ENCODE measurements around the gene LGR5. TPM values are rescaled to one million over a fixed set of nuclear protein-coding genes. Genes with fewer than 3 reads are reported as not detected.
"Not testable (repeated sequence)": the region's sequence is repeated elsewhere in the genome, so short reads cannot be mapped to it uniquely, and the experiment has no call there.

LGR5 gene
- total RNA-seq, 1 donor from 2014 or later, result 0.67 TPM

DNA sequence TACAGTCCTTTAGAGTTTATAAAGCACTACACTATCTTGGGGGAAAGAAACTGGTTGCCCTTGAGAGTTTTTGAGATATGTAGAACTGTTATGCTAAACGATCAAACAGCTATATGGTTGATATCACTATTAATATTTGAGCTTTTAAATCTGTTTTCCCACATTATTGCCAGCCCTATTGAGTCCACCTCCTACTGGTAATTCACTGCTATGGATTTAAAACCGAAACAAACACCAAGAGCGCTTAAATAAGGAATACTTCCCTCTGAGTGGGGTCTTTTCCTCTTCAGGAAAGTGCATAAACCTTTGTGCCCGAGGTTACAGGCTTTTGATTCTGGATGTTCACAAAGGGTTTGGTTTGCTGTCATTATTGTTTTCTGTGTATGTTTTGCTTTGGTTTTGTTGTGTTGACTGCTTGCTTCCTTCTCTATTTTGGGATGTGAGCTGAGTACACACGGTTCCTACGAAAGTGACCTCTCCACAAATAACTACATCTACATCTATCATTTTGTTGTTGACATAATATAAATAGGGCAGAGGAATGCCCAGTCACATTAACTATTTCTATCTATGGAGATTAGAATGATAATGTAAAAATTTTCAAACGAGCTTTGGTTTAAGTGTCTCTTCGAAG is 44.8 kb downstream of the LGR5 start:
- TF ChIP-seq, protein P1, sequence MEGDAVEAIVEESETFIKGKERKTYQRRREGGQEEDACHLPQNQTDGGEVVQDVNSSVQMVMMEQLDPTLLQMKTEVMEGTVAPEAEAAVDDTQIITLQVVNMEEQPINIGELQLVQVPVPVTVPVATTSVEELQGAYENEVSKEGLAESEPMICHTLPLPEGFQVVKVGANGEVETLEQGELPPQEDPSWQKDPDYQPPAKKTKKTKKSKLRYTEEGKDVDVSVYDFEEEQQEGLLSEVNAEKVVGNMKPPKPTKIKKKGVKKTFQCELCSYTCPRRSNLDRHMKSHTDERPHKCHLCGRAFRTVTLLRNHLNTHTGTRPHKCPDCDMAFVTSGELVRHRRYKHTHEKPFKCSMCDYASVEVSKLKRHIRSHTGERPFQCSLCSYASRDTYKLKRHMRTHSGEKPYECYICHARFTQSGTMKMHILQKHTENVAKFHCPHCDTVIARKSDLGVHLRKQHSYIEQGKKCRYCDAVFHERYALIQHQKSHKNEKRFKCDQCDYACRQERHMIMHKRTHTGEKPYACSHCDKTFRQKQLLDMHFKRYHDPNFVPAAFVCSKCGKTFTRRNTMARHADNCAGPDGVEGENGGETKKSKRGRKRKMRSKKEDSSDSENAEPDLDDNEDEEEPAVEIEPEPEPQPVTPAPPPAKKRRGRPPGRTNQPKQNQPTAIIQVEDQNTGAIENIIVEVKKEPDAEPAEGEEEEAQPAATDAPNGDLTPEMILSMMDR (IDR thresholded peaks at IDR 0.05; ENCODE audit: unreplicated experiment), result no peak
- Mint-ChIP-seq H3K27me3 (peaks cover 2% of the 10 kb centered on the region), H3K36me3 (ENCODE audit: insufficient read depth) (no peaks in the 10 kb centered on the region), H3K4me1 (ENCODE audit: low read depth) (no peaks in the 10 kb centered on the region), H3K4me3 (ENCODE audit: low read depth) (no peak overlapping the region), H3K9me3 (ENCODE audit: low read depth) (peaks cover 6% of the 10 kb centered on the region), H3K27ac (no peak overlapping the region)
- no peak for DNase-seq (ENCODE audit: low spot score, unreplicated experiment)

DNA sequence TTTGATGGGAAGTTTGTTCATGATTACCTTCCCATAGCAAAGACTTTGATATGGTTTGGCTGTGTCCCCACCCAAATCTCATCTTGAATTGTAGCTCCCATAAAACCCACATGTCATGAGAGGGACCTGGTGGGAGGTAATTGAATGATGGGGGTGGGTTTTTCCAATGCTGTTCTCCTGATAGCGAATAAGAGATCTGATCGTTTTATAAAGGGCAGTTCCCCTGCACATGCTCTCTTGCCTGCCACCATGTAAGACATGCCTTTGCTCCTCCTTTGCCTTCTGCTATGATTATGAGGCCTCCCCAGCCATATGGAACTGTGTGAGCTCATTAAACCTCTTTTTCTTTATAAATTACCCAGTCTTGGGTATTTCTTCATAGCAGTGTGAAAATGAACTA is 51.2 kb downstream of the LGR5 start:
- peaks cover 14% of the 10 kb centered on the region for H3K9me3 Mint-ChIP-seq (ENCODE audit: low read depth)
- DNase-seq (ENCODE audit: low spot score, unreplicated experiment); H3K4me1 Mint-ChIP-seq (ENCODE audit: low read depth); H3K27ac Mint-ChIP-seq; H3K36me3 Mint-ChIP-seq (ENCODE audit: insufficient read depth); H3K4me3 Mint-ChIP-seq (ENCODE audit: low read depth); H3K27me3 Mint-ChIP-seq: not testable (repeated sequence)

DNA sequence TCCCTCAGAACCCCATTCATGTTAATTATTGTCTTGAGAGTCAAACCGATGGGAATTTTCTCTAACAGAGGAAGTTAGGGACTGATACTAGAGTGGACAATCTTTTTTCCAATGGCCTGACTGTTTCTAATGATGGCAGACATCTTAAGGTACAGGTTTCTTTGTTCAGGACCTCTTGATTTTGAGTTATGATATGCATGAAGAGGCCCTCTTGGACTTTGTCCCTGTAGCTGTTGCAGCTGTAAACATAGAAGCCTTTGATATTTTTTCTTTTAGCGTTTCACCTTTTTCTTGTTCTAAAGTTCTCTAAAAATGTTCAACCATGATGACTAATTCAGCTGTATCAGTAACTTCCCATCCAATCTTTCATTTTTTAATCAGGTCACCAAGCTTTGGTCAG is 53.0 kb downstream of the LGR5 start:
- Mint-ChIP-seq H3K4me1 (ENCODE audit: low read depth) (no peaks in the 10 kb centered on the region), H3K4me3 (ENCODE audit: low read depth) (no peak overlapping the region), H3K27me3 (no peaks in the 10 kb centered on the region), H3K9me3 (ENCODE audit: low read depth) (peaks cover 14% of the 10 kb centered on the region), H3K36me3 (ENCODE audit: insufficient read depth) (no peaks in the 10 kb centered on the region), H3K27ac (no peak overlapping the region)
- no peak for DNase-seq (ENCODE audit: low spot score, unreplicated experiment)
- TF ChIP-seq, protein P1 (IDR thresholded peaks at IDR 0.05; ENCODE audit: unreplicated experiment), result no peak

DNA sequence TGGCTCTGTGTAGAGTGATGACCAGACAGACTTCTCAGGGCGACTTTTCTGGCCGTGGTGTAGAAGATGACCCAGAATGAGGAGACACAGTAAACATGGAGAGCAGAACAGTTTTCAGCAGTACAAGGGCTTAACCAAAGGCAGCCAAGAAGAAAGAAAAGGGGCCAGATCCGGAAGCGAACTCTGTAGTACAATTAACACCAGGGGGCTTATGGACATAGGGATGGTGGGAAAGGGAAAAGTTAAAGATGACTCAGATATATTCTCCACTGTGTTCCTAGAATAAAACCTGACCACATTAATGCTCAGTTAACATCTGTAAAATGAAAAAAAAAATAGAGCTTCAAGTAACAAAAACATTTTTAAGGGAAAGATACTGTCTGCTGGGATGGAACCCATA is 60.2 kb downstream of the LGR5 start:
- Mint-ChIP-seq H3K9me3 (ENCODE audit: low read depth) (peaks cover 4% of the 10 kb centered on the region), H3K27ac (no peak overlapping the region), H3K4me1 (ENCODE audit: low read depth) (peaks cover 3% of the 10 kb centered on the region), H3K4me3 (ENCODE audit: low read depth) (no peak overlapping the region), H3K27me3 (no peaks in the 10 kb centered on the region), H3K36me3 (ENCODE audit: insufficient read depth) (no peaks in the 10 kb centered on the region)
- DNase-seq (ENCODE audit: low spot score, unreplicated experiment), result no peak
- TF ChIP-seq, protein P1 (IDR thresholded peaks at IDR 0.05; ENCODE audit: unreplicated experiment), result no peak

DNA sequence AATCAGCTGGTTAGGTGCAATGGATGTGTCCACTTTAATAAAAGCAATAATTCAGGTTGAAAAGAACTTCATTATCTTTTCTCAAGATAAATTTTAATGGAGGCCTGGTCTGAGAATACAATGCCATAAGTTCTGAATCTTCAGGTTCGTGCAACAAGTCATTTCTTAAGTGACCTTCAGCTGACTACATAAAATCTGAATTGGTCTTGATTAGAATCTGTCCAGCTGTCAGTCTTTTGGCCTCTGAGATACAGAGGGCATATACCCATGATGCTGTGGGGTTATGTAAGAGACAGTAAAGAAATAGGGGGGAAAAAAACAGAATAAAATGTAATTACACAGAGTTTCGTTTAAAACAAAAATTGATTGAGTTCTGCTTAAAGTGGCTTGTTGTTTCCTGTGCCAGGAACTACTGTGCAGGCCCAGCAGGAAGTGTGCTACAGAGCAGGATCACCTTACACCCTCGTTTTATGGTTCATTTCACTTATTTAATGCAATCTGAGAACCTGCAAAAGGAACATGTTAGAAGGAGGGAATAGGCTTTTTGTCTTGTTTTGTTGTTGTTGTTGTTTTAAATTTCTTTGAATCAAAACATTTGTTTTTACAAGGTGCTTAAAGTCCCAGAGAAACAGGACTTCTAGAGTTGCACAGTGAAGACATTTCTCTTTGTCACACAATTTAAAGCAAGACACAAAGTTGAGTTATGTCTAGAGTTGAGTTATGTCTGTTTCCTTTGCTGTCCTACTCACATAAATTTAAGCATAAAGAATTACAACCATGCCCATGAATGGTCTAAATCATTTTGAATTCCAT is 64.2 kb downstream of the LGR5 start:
- TF ChIP-seq, protein P1 (IDR thresholded peaks at IDR 0.05; ENCODE audit: unreplicated experiment), result no peak
- no peak for DNase-seq (ENCODE audit: low spot score, unreplicated experiment)
- Mint-ChIP-seq H3K4me3 (ENCODE audit: low read depth) (no peak overlapping the region), H3K27ac (no peak overlapping the region), H3K4me1 (ENCODE audit: low read depth) (peaks cover 3% of the 10 kb centered on the region), H3K36me3 (ENCODE audit: insufficient read depth) (no peaks in the 10 kb centered on the region), H3K27me3 (no peaks in the 10 kb centered on the region), H3K9me3 (ENCODE audit: low read depth) (no peaks in the 10 kb centered on the region)

Data from progenitor cell of endocrine pancreas (in vitro differentiated cells).